ENCODE measurements around the gene ADAMTS17.

DNA sequence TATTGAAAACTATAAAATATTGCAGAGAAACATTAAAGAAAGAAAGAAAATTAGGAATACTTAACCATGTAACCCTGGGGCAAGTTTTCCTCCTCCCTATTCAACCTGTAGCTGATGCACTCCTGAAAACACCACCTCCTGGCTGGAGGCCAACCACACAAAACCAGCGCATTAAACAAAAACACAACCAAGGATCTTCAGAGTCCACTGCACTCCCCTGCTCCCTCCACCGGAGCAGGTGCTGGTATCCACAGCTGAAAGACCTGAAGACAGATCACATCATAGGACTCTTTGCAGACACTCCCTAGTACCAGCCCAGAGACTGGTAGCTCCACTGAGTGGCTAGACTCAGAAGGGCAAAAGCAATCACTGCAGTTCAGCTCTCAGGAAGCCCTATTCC lies 13.6 kb upstream of the ADAMTS17 start:
- TF ChIP-seq, protein P1, sequence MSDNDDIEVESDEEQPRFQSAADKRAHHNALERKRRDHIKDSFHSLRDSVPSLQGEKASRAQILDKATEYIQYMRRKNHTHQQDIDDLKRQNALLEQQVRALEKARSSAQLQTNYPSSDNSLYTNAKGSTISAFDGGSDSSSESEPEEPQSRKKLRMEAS (IDR thresholded peaks at IDR 0.05; ENCODE audit: low read depth, low read length), result no peak
- TF ChIP-seq, protein P2, sequence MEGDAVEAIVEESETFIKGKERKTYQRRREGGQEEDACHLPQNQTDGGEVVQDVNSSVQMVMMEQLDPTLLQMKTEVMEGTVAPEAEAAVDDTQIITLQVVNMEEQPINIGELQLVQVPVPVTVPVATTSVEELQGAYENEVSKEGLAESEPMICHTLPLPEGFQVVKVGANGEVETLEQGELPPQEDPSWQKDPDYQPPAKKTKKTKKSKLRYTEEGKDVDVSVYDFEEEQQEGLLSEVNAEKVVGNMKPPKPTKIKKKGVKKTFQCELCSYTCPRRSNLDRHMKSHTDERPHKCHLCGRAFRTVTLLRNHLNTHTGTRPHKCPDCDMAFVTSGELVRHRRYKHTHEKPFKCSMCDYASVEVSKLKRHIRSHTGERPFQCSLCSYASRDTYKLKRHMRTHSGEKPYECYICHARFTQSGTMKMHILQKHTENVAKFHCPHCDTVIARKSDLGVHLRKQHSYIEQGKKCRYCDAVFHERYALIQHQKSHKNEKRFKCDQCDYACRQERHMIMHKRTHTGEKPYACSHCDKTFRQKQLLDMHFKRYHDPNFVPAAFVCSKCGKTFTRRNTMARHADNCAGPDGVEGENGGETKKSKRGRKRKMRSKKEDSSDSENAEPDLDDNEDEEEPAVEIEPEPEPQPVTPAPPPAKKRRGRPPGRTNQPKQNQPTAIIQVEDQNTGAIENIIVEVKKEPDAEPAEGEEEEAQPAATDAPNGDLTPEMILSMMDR (IDR thresholded peaks at IDR 0.05; ENCODE audit: low read depth, low read length), result no peak
- TF ChIP-seq POLR2A (IDR thresholded peaks at IDR 0.05; ENCODE audit: extremely low read depth, insufficient read length), result no peak
- TF ChIP-seq MYC (IDR thresholded peaks at IDR 0.05; ENCODE audit: low read depth, low read length), result no peak
